Panc1 (cell line): Measurements from ENCODE around the gene CIITA. TPM values are rescaled to one million over a fixed set of nuclear protein-coding genes. Genes with fewer than 3 reads are reported as not detected.

ENCODE experiments used
- ATAC-seq: fragments of 200-7000 bp; cut with Tn5 transposase; 2 replicates; pipeline ENCODE4 v1.9.1; 2020; ENCODE audit warnings: mild to moderate bottlenecking, moderate library complexity
- BruUV-seq: library from RNA; stranded (reverse); fragments of 400-500 nt; replicated peaks from 2 replicates; lab custom pipeline; 2021; lab: Mats Ljungman, UMichigan
- CTCF ChIA-PET: fragments of 300-600 bp; sonication (Branson Sonifier 250); formaldehyde crosslinking; loops from one replicate; lab custom pipeline; 2022; ENCODE audit warnings: antibody characterized with exemption; lab: Charles Lee
- POLR2A ChIA-PET: fragments of 300-600 bp; sonication (Branson Sonifier 250); formaldehyde crosslinking; loops from one replicate; lab custom pipeline; 2022; ENCODE audit warnings: antibody characterized with exemption; lab: Charles Lee
- DNase-seq: peaks from one replicate; pipeline ENCODE4 v3.0.0-alpha.2; 2010; ENCODE audit warnings: low read depth, low spot score
- H3K27ac ChIP-seq: 2 replicates; pipeline ENCODE4 v1.5.1; 2011; ENCODE audit warnings: mild to moderate bottlenecking, low read length, inconsistent platforms
- H3K27me3 ChIP-seq: fragments of 200-500 bp; sonication (Bioruptor generic); 2 replicates; pipeline ENCODE4 v1.6.0; 2014; ENCODE audit warnings: low read length, inconsistent platforms; ENCODE audit not compliant: control insufficient read depth, insufficient read depth
- H3K36me3 ChIP-seq: fragments of 200-500 bp; sonication (Bioruptor generic); 2 replicates; pipeline ENCODE4 v1.5.1; 2014; ENCODE audit warnings: inconsistent platforms, mild to moderate bottlenecking, low read length, moderate library complexity; ENCODE audit not compliant: control insufficient read depth, insufficient read depth
- H3K4me1 ChIP-seq: 2 replicates; pipeline ENCODE4 v1.5.1; 2011; ENCODE audit warnings: inconsistent platforms, mild to moderate bottlenecking, low read length, moderate library complexity; ENCODE audit not compliant: control insufficient read depth, insufficient read depth
- H3K4me3 ChIP-seq, 2 experiments: 2 replicates each; pipeline ENCODE4 v1.5.1; 2011 to 2012; ENCODE audit warnings: low read depth in 2 of 2, low read length in 2 of 2, mild to moderate bottlenecking in 2 of 2, inconsistent platforms in 1 of 2, moderate library complexity in 1 of 2
- H3K9me3 ChIP-seq: fragments of 200-500 bp; sonication (Bioruptor generic); 2 replicates; pipeline ENCODE4 v1.5.1; 2014; ENCODE audit warnings: low read depth, mild to moderate bottlenecking, inconsistent platforms, low read length, moderate library complexity; ENCODE audit not compliant: control insufficient read depth, insufficient read depth
- CTCF ChIP-seq: fragments of 450-650 bp; IDR thresholded peaks from 2 replicates; pipeline ENCODE4 v1.5.1; 2017; ENCODE audit warnings: mild to moderate bottlenecking
- POLR2AphosphoS5 ChIP-seq: IDR thresholded peaks from 2 replicates; pipeline ENCODE4 v1.6.1; 2012; ENCODE audit warnings: mild to moderate bottlenecking, low read depth, low read length, moderate library complexity
- REST ChIP-seq, 2 experiments: IDR thresholded peaks; 2 replicates each; pipeline ENCODE4 v1.6.1; 2011 to 2012; ENCODE audit warnings: low read depth in 2 of 2, control low read depth in 1 of 2, low read length in 1 of 2, mild to moderate bottlenecking in 1 of 2, moderate library complexity in 1 of 2; ENCODE audit not compliant: insufficient read depth in 1 of 2
- SIN3A ChIP-seq: IDR thresholded peaks from 2 replicates; pipeline ENCODE4 v1.6.1; 2012; ENCODE audit warnings: low read depth, mild to moderate bottlenecking, low read length, moderate library complexity, borderline replicate concordance; ENCODE audit not compliant: insufficient read depth
- TCF7L2 ChIP-seq: IDR thresholded peaks from 2 replicates; pipeline ENCODE4 v1.6.1; 2011; ENCODE audit warnings: mild to moderate bottlenecking, low read depth, low read length, inconsistent platforms
- in situ Hi-C: cut with HindIII; loops from 2 replicates; pipeline ENCODE4 v1.10.0; 2016; ENCODE audit warnings: low sequenced_read_pairs, low pct_unique_long_range_greater_than_20kb
- intact Hi-C: fragments of 100-400 bp; cut with micrococcal nuclease; formaldehyde crosslinking; loops from one replicate; pipeline ENCODE4 v1.10.0; 2022; ENCODE audit not compliant: unreplicated experiment
- total RNA-seq: library from RNA; stranded (reverse); gene quantifications from one replicate; pipeline ENCODE4 v1.2.1, GENCODE V29; 2021; ENCODE audit not compliant: unreplicated experiment

CIITA gene
- total RNA-seq, 1 experiment from 2014 or later, result 0.41 TPM

DNA sequence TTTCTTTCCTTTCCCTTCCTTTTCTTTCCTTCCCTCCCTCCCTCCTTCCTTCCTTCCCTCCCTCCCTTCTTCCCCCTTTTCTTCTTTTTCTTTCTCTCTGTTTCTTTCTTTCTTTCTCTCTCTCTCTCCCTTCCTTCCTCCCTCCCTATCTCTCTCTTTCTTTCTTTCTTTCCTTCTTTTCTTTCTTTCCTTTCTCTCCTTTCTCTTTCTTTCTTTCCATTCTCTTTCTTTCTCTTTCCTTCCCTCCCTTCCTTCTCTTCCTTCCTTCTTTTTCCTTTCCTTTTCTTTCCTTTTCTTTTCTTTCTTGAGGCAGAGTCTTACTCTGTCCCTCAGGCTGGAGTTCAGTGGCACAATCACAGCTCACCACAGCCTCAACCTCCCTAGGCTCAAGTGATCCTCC is 34.3 kb downstream of the CIITA start:
- Histone ChIP-seq H3K27ac (no peak overlapping the region), H3K4me1 (no peaks in the 10 kb centered on the region), H3K36me3 (no peaks in the 10 kb centered on the region), H3K9me3 (no peaks in the 10 kb centered on the region), H3K27me3 (0 out of 2 replicates have a peak, but pooled peaks cover 2% of the 10 kb centered on the region), H3K4me3 (no peak overlapping the region)
- ChIA-PET POLR2A (no interaction called here), CTCF (interaction anchor here (0.7 kb wide), 1 partner anchor 179 kb away, joined by 3 read pairs; no protein-coding TSS in a partner anchor)
- intact Hi-C loops (loop anchor here (10.0 kb wide), 1 partner anchor 386 kb away; no protein-coding TSS in a partner anchor), in situ Hi-C loops (no loop called here)
- DNase-seq, result no peak
- TF ChIP-seq CTCF (no peak), SIN3A (no peak), POLR2AphosphoS5 (no peak), TCF7L2 (no peak), REST (IDR thresholded peaks at IDR 0.05; ENCODE audit: insufficient read depth in 1 of 2, low read depth in 2 of 2, low read length in 1 of 2) (no peak)
- ATAC-seq, result no peak
- no TSS peak for BruUV-seq

DNA sequence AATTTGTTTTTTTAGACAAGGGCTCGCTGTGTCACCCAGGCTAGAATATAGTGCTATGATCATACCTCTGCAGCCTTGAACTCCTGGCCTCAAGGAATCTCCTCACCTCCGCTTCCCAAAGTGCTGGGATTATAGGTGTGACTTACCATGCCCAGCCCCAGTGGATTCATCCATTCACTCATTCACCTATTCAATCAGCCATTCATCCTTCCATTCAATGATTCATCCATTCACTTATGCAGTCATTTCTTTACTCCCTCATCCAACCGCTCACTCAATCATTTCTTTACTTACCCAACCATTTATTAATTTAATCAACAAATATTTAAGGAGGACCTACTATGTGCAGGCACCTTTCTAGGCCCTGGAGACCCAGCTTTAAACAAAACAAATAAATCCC is 39.5 kb downstream of the CIITA start:
- H3K27me3 ChIP-seq, result no peaks in the 10 kb centered on the region
- ChIA-PET POLR2A (no interaction called here), CTCF (no interaction called here)
- no peaks in the 10 kb centered on the region for H3K36me3 ChIP-seq
- DNase-seq (no peak), ATAC-seq (no peak)
- no TSS peak for BruUV-seq
- H3K27ac ChIP-seq, result no peak overlapping the region
- H3K4me3 ChIP-seq, result no peak overlapping the region
- intact Hi-C loops (loop anchor here (10.0 kb wide), 1 partner anchor 392 kb away; no protein-coding TSS in a partner anchor), in situ Hi-C loops (no loop called here)
- no peaks in the 10 kb centered on the region for H3K9me3 ChIP-seq
- H3K4me1 ChIP-seq, result peaks cover 4% of the 10 kb centered on the region; the same call in 1 of the 2 replicates
- no peak for TF ChIP-seq REST (IDR thresholded peaks at IDR 0.05; ENCODE audit: insufficient read depth in 1 of 2, low read depth in 2 of 2, low read length in 1 of 2)
- no peak for TF ChIP-seq SIN3A
- no peak for TF ChIP-seq CTCF
- TF ChIP-seq TCF7L2, result no peak
- no peak for TF ChIP-seq POLR2AphosphoS5
